ENCODE results near the gene DECR2. TPM values are rescaled to one million over a fixed set of nuclear protein-coding genes. Genes with fewer than 3 reads are reported as not detected.

DECR2 gene
- total RNA-seq, 2 experiments from 2014 or later, result 8.0 to 14.4 TPM

DNA sequence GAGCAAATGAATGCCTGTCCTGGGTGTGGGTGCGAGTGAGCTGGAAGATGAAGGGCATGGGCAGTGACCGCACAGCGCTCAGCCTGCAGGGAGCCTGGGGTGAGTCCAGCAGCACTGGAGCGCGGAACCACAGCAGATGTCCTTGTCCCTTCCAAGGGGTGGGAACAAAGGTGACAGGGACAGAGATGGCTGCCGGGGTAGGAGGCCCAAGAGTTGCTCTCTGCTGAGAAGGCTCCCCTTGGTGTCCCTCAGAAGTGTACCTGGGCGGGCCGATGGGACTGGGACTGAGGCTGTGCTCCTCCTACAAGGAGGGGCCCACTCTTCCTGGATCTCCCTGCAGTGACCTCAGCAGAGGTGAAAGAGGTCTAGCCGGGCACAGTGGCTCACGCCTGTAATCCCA lies 12.3 kb upstream of the DECR2 start:
- ChIA-PET POLR2A (no interaction called here), CTCF (ENCODE audit: unreplicated experiment) (no interaction called here)
- Histone ChIP-seq H2AFZ (ENCODE audit: low read length) (no peak overlapping the region), H4K20me1 (ENCODE audit: insufficient read depth, low read length) (no peaks in the 10 kb centered on the region), H3K36me3 (ENCODE audit: insufficient read depth, low read length) (peaks cover 5% of the 10 kb centered on the region; the same call in 1 of the 2 replicates), H3K9me3 (ENCODE audit: low read length) (peaks cover 5% of the 10 kb centered on the region), H3K27ac (ENCODE audit: low read depth, low read length, poor library complexity, severe bottlenecking) (no peak overlapping the region), H3K4me2 (ENCODE audit: low read length) (no peak overlapping the region), H3K4me1 (ENCODE audit: insufficient read depth, low read length, poor library complexity, severe bottlenecking) (peaks cover 4% of the 10 kb centered on the region), H3K79me2 (ENCODE audit: insufficient read depth, low read depth, low read length) (no peaks in the 10 kb centered on the region), H3K9me2 (ENCODE audit: insufficient read depth, low read length) (no peaks in the 10 kb centered on the region), H3K4me3 (ENCODE audit: low read depth, low read length, poor library complexity, severe bottlenecking) (no peak overlapping the region)
- no peak for DNase-seq (ENCODE audit: low spot score)
- no TSS peak for BruUV-seq (replicated peaks)
- TF ChIP-seq, protein P1, sequence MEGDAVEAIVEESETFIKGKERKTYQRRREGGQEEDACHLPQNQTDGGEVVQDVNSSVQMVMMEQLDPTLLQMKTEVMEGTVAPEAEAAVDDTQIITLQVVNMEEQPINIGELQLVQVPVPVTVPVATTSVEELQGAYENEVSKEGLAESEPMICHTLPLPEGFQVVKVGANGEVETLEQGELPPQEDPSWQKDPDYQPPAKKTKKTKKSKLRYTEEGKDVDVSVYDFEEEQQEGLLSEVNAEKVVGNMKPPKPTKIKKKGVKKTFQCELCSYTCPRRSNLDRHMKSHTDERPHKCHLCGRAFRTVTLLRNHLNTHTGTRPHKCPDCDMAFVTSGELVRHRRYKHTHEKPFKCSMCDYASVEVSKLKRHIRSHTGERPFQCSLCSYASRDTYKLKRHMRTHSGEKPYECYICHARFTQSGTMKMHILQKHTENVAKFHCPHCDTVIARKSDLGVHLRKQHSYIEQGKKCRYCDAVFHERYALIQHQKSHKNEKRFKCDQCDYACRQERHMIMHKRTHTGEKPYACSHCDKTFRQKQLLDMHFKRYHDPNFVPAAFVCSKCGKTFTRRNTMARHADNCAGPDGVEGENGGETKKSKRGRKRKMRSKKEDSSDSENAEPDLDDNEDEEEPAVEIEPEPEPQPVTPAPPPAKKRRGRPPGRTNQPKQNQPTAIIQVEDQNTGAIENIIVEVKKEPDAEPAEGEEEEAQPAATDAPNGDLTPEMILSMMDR (conservative IDR thresholded peaks at IDR 0.05; ENCODE audit: low read length), result no peak
- TF ChIP-seq EZH2phosphoT487 (IDR thresholded peaks at IDR 0.05; ENCODE audit: borderline replicate concordance, low read depth, low read length), result no peak
- intact Hi-C loops (cut with micrococcal nuclease; ENCODE audit: unreplicated experiment), result no loop called here

GRCh38 chr16:391885-392335 lies 9.8 kb upstream of the DECR2 start:
- no peak for TF ChIP-seq EZH2phosphoT487 (IDR thresholded peaks at IDR 0.05; ENCODE audit: borderline replicate concordance, low read depth, low read length)
- TF ChIP-seq, protein P1 (conservative IDR thresholded peaks at IDR 0.05; ENCODE audit: low read length), result peak; percentile 86
- Histone ChIP-seq H2AFZ (ENCODE audit: low read length) (no peak overlapping the region), H3K4me3 (ENCODE audit: low read depth, low read length, poor library complexity, severe bottlenecking) (no peak overlapping the region), H4K20me1 (ENCODE audit: insufficient read depth, low read length) (no peaks in the 10 kb centered on the region), H3K4me2 (ENCODE audit: low read length) (no peak overlapping the region), H3K9me3 (ENCODE audit: low read length) (peaks cover 5% of the 10 kb centered on the region), H3K36me3 (ENCODE audit: insufficient read depth, low read length) (peaks cover 5% of the 10 kb centered on the region; the same call in 1 of the 2 replicates), H3K9me2 (ENCODE audit: insufficient read depth, low read length) (no peaks in the 10 kb centered on the region), H3K4me1 (ENCODE audit: insufficient read depth, low read length, poor library complexity, severe bottlenecking) (peaks cover 8% of the 10 kb centered on the region), H3K27ac (ENCODE audit: low read depth, low read length, poor library complexity, severe bottlenecking) (no peak overlapping the region), H3K79me2 (ENCODE audit: insufficient read depth, low read depth, low read length) (no peaks in the 10 kb centered on the region)
- no TSS peak for BruUV-seq (replicated peaks)
- POLR2A ChIA-PET, result no interaction called here
- CTCF ChIA-PET (ENCODE audit: unreplicated experiment), result interaction anchor here (0.9 kb wide), 1 partner anchor 105 kb away, joined by 3 read pairs; no protein-coding TSS in a partner anchor
- peak; percentile 65 for DNase-seq (ENCODE audit: low spot score)
- intact Hi-C loops (cut with micrococcal nuclease; ENCODE audit: unreplicated experiment), result loop anchor here (5.0 kb wide), 1 partner anchor 105 kb away; no protein-coding TSS in a partner anchor

GRCh38 chr16:392450-393030 lies 9.1 kb upstream of the DECR2 start:
- no peaks in the 10 kb centered on the region for H3K9me2 ChIP-seq (ENCODE audit: insufficient read depth, low read length)
- intact Hi-C loops (cut with micrococcal nuclease; ENCODE audit: unreplicated experiment), result loop anchor here (5.0 kb wide), 1 partner anchor 105 kb away; no protein-coding TSS in a partner anchor
- H3K4me1 ChIP-seq (ENCODE audit: insufficient read depth, low read length, poor library complexity, severe bottlenecking), result peaks cover 8% of the 10 kb centered on the region
- H3K4me3 ChIP-seq (ENCODE audit: low read depth, low read length, poor library complexity, severe bottlenecking), result no peak overlapping the region
- H2AFZ ChIP-seq (ENCODE audit: low read length), result no peak overlapping the region
- H3K36me3 ChIP-seq (ENCODE audit: insufficient read depth, low read length), result peaks cover 5% of the 10 kb centered on the region; the same call in 1 of the 2 replicates
- no peak for TF ChIP-seq EZH2phosphoT487 (IDR thresholded peaks at IDR 0.05; ENCODE audit: borderline replicate concordance, low read depth, low read length)
- TF ChIP-seq, protein P1 (conservative IDR thresholded peaks at IDR 0.05; ENCODE audit: low read length), result no peak
- BruUV-seq (replicated peaks), result no TSS peak
- ChIA-PET POLR2A (no interaction called here), CTCF (ENCODE audit: unreplicated experiment) (interaction anchor here (0.9 kb wide), 1 partner anchor 105 kb away, joined by 3 read pairs; no protein-coding TSS in a partner anchor)
- H3K4me2 ChIP-seq (ENCODE audit: low read length), result no peak overlapping the region
- H3K27ac ChIP-seq (ENCODE audit: low read depth, low read length, poor library complexity, severe bottlenecking), result no peak overlapping the region
- no peaks in the 10 kb centered on the region for H3K79me2 ChIP-seq (ENCODE audit: insufficient read depth, low read depth, low read length)
- H4K20me1 ChIP-seq (ENCODE audit: insufficient read depth, low read length), result no peaks in the 10 kb centered on the region
- H3K9me3 ChIP-seq (ENCODE audit: low read length), result peaks cover 5% of the 10 kb centered on the region
- DNase-seq (ENCODE audit: low spot score), result no peak

Data from OCI-LY7 (cell line).